PC-9 (cell line): Measurements from ENCODE around the gene FREM2. TPM values are rescaled to one million over a fixed set of nuclear protein-coding genes. Genes with fewer than 3 reads are reported as not detected.

Experiments
- BruUV-seq: library from RNA; stranded (reverse); fragments of 400-500 nt; replicated peaks from 2 replicates; lab custom pipeline; 2021; lab: Mats Ljungman, UMichigan
- CTCF ChIA-PET: fragments of 300-600 bp; sonication (Branson Sonifier 250); formaldehyde crosslinking; loops from one replicate; lab custom pipeline; 2022; ENCODE audit warnings: antibody characterized with exemption; lab: Charles Lee
- POLR2A ChIA-PET: fragments of 300-600 bp; sonication (Branson Sonifier 250); formaldehyde crosslinking; loops from one replicate; lab custom pipeline; 2022; ENCODE audit warnings: antibody characterized with exemption; ENCODE audit not compliant: unreplicated experiment; lab: Charles Lee
- DNase-seq, 2 experiments: peaks; one replicate each; pipeline versions ENCODE4 v3.0.0 to v3.0.0-alpha.2; 2015 to 2022; ENCODE audit warnings: mixed read lengths in 1 of 2
- H2AFZ ChIP-seq: fragments of 200-600 bp; sonication (generic); 2 replicates; pipeline ENCODE4 v1.8.1; 2017; ENCODE audit warnings: antibody characterized with exemption
- H3F3A ChIP-seq: fragments of 200-600 bp; sonication (generic); 2 replicates; pipeline ENCODE4 v1.8.1; 2017; ENCODE audit warnings: antibody characterized with exemption, mild to moderate bottlenecking, low read depth; ENCODE audit not compliant: insufficient read depth
- H3K27ac ChIP-seq: fragments of 200-600 bp; sonication (generic); 2 replicates; pipeline ENCODE4 v1.6.1; 2016; ENCODE audit warnings: mixed run types
- H3K27me3 ChIP-seq: fragments of 200-600 bp; sonication (generic); 2 replicates; pipeline ENCODE4 v1.6.1; 2016; ENCODE audit warnings: low read depth, mixed run types; ENCODE audit not compliant: insufficient read depth
- H3K36me3 ChIP-seq: fragments of 200-600 bp; sonication (generic); 2 replicates; pipeline ENCODE4 v1.6.1; 2016; ENCODE audit warnings: low read depth, mixed run types
- H3K4me1 ChIP-seq: fragments of 200-600 bp; sonication (generic); replicated peaks from 2 replicates; pipeline ENCODE4 v1.6.1; 2016; ENCODE audit warnings: mixed run types; ENCODE audit not compliant: insufficient read depth
- H3K4me2 ChIP-seq: fragments of 200-600 bp; sonication (generic); 2 replicates; pipeline ENCODE4 v1.6.1; 2017; ENCODE audit warnings: mixed run types
- H3K4me3 ChIP-seq: fragments of 200-600 bp; sonication (generic); 2 replicates; pipeline ENCODE4 v1.6.1; 2016; ENCODE audit warnings: mixed run types
- H3K79me2 ChIP-seq: fragments of 200-600 bp; sonication (generic); 2 replicates; pipeline ENCODE4 v1.6.1; 2017; ENCODE audit warnings: low read depth, mixed run types
- H3K9me2 ChIP-seq: fragments of 200-600 bp; sonication (generic); 2 replicates; pipeline ENCODE4 v1.8.1; 2017; ENCODE audit warnings: mild to moderate bottlenecking; ENCODE audit not compliant: insufficient read depth
- H3K9me3 ChIP-seq: fragments of 200-600 bp; sonication (generic); 2 replicates; pipeline ENCODE4 v1.8.1; 2016; ENCODE audit warnings: low read depth; ENCODE audit not compliant: insufficient read depth
- H4K20me1 ChIP-seq: fragments of 200-600 bp; sonication (generic); 2 replicates; pipeline ENCODE4 v1.8.1; 2017; ENCODE audit not compliant: insufficient read depth
- CTCF ChIP-seq: fragments of 200-600 bp; sonication (generic); conservative IDR thresholded peaks from 2 replicates; pipeline ENCODE4 v1.6.1; 2017; ENCODE audit warnings: mixed run types, antibody characterized with exemption, mild to moderate bottlenecking, moderate library complexity
- EZH2 ChIP-seq: fragments of 200-600 bp; sonication (generic); IDR thresholded peaks from 2 replicates; pipeline ENCODE4 v1.8.0; 2017; ENCODE audit warnings: antibody characterized with exemption, low read depth
- intact Hi-C: fragments of 100-400 bp; cut with micrococcal nuclease; formaldehyde crosslinking; loops from one replicate; pipeline ENCODE4 v1.10.0; 2022; ENCODE audit not compliant: unreplicated experiment
- total RNA-seq: library from RNA; stranded (reverse); gene quantifications from 2 replicates; pipeline ENCODE4 v1.2.3, GENCODE V29; 2021

Gene FREM2
- total RNA-seq, 1 experiment from 2014 or later = 0.65 TPM

- no peak overlapping the region for H3K4me3 ChIP-seq
- H3K9me3 ChIP-seq = no peaks in the 10 kb centered on the region
- no peaks in the 10 kb centered on the region for H3K9me2 ChIP-seq
- no peak for TF ChIP-seq CTCF
- no peak for TF ChIP-seq EZH2
- no TSS peak for BruUV-seq
- no peak for DNase-seq
- intact Hi-C loops = no loop called here
- no peak overlapping the region for H3K27ac ChIP-seq
- H3K36me3 ChIP-seq = no peaks in the 10 kb centered on the region
- no peaks in the 10 kb centered on the region for H3K79me2 ChIP-seq
- no peaks in the 10 kb centered on the region for H3K27me3 ChIP-seq
- ChIA-PET CTCF (interaction anchor here (0.6 kb wide), 1 partner anchor 471 kb away, joined by 9 read pairs; no protein-coding TSS in a partner anchor), POLR2A (no interaction called here)
- peaks cover 14% of the 10 kb centered on the region; the same call in 1 of the 2 replicates for H3K4me1 ChIP-seq
- H3F3A ChIP-seq = peaks cover 3% of the 10 kb centered on the region; the same call in 1 of the 2 replicates
- no peaks in the 10 kb centered on the region for H4K20me1 ChIP-seq
- H2AFZ ChIP-seq = no peak overlapping the region
- no peak overlapping the region for H3K4me2 ChIP-seq
Observed at GRCh38 chr13:38902551-38902950, 215.7 kb downstream of the FREM2 start.

GRCh38 chr13:38905081-38905480, 218.2 kb downstream of the FREM2 start:
- Histone ChIP-seq H4K20me1 (no peaks in the 10 kb centered on the region), H3K27ac (no peak overlapping the region), H3K36me3 (no peaks in the 10 kb centered on the region), H3K4me2 (no peak overlapping the region), H2AFZ (no peak overlapping the region), H3K9me3 (no peaks in the 10 kb centered on the region), H3K9me2 (no peaks in the 10 kb centered on the region), H3K4me1 (peaks cover 14% of the 10 kb centered on the region; the same call in 1 of the 2 replicates), H3K27me3 (no peaks in the 10 kb centered on the region), H3K4me3 (no peak overlapping the region), H3F3A (peaks cover 3% of the 10 kb centered on the region; the same call in 1 of the 2 replicates), H3K79me2 (no peaks in the 10 kb centered on the region)
- peak in 1 of 2 experiments; percentile 39 for DNase-seq
- BruUV-seq = no TSS peak
- TF ChIP-seq CTCF (no peak), EZH2 (no peak)
- CTCF ChIA-PET = no interaction called here
- intact Hi-C loops = no loop called here
- POLR2A ChIA-PET = no interaction called here

GRCh38 chr13:38905861-38906260, 219.0 kb downstream of the FREM2 start:
- no peak overlapping the region for H2AFZ ChIP-seq
- H3K9me3 ChIP-seq = no peaks in the 10 kb centered on the region
- no peaks in the 10 kb centered on the region for H3K36me3 ChIP-seq
- H3K79me2 ChIP-seq = no peaks in the 10 kb centered on the region
- TF ChIP-seq CTCF (no peak), EZH2 (no peak)
- ChIA-PET POLR2A (no interaction called here), CTCF (no interaction called here)
- H3K9me2 ChIP-seq = no peaks in the 10 kb centered on the region
- H3F3A ChIP-seq = peaks cover 3% of the 10 kb centered on the region; the same call in 1 of the 2 replicates
- no peaks in the 10 kb centered on the region for H3K27me3 ChIP-seq
- peak; percentile 17 to 80 for DNase-seq
- H3K4me2 ChIP-seq = peak overlapping the region; percentile 20; the same call in 1 of the 2 replicates
- H4K20me1 ChIP-seq = no peaks in the 10 kb centered on the region
- intact Hi-C loops = no loop called here
- BruUV-seq = no TSS peak
- no peak overlapping the region for H3K27ac ChIP-seq
- no peak overlapping the region for H3K4me3 ChIP-seq
- H3K4me1 ChIP-seq = peaks cover 14% of the 10 kb centered on the region; the same call in 1 of the 2 replicates
